ENCODE results near the gene ADH1B. TPM values are rescaled to one million over a fixed set of nuclear protein-coding genes. Genes with fewer than 3 reads are reported as not detected.

Gene ADH1B
- total RNA-seq, 2 experiments from 2014 or later: not detected

DNA sequence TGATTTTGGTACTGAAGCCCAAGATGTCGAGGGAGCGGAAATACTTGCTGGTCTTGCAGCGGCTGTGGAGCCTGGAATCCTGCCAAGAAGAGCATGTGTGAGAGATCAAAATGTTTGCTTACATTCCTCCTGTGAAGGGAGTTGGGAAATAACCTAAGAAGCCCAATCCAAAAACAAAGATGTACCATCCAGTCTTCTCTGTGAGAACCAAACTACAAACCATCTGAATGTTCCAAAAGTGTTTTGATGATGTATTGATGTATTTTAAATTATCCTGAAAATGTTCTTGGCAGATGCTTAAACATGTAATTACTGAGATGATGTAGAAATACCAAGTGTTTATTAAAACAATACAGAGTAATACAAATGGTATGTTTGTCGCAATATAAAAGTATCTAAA lies 20.3 kb downstream of the ADH1B start:
- intact Hi-C loops (cut with micrococcal nuclease): no loop called here
- TF ChIP-seq, protein P1, sequence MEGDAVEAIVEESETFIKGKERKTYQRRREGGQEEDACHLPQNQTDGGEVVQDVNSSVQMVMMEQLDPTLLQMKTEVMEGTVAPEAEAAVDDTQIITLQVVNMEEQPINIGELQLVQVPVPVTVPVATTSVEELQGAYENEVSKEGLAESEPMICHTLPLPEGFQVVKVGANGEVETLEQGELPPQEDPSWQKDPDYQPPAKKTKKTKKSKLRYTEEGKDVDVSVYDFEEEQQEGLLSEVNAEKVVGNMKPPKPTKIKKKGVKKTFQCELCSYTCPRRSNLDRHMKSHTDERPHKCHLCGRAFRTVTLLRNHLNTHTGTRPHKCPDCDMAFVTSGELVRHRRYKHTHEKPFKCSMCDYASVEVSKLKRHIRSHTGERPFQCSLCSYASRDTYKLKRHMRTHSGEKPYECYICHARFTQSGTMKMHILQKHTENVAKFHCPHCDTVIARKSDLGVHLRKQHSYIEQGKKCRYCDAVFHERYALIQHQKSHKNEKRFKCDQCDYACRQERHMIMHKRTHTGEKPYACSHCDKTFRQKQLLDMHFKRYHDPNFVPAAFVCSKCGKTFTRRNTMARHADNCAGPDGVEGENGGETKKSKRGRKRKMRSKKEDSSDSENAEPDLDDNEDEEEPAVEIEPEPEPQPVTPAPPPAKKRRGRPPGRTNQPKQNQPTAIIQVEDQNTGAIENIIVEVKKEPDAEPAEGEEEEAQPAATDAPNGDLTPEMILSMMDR (IDR thresholded peaks at IDR 0.05): no peak
- Mint-ChIP-seq H3K36me3 (ENCODE audit: low read depth) (no peaks in the 10 kb centered on the region), H3K4me3 (no peak overlapping the region), H3K27me3 (no peaks in the 10 kb centered on the region), H3K4me1 (ENCODE audit: low read depth) (no peaks in the 10 kb centered on the region), H3K27ac (no peak overlapping the region), H3K9me3 (peaks cover 10% of the 10 kb centered on the region)
- ATAC-seq (no peak), DNase-seq (no peak)
- ChIA-PET POLR2A (no interaction called here), CTCF (no interaction called here)

DNA sequence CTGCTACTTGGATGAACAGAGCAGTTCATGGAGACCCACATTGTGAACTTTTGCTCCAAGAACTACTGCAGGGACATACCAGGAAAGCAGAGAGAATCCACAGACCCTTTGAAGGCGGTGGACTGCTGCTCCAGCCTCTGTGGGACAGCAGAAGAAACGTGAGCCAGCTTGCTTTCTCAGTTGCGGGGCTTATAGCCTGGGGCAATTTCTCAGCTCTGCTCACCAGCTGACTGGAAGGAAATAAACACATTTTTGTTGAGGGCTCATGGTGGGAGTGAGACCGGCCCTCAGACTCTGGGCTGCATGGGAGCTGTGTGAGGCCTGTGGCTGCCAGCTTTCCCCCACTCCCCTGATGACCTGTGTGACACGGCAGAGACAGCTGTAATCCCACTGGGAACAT lies 27.8 kb downstream of the ADH1B start:
- no peak for ATAC-seq
- CTCF ChIA-PET: no interaction called here
- TF ChIP-seq, protein P1 (IDR thresholded peaks at IDR 0.05): no peak
- intact Hi-C loops (cut with micrococcal nuclease): no loop called here
- DNase-seq: no peak
- Mint-ChIP-seq H3K27me3 (peaks cover 4% of the 10 kb centered on the region), H3K4me1 (ENCODE audit: low read depth) (no peaks in the 10 kb centered on the region), H3K27ac (no peak overlapping the region), H3K4me3 (no peak overlapping the region), H3K36me3 (ENCODE audit: low read depth) (no peaks in the 10 kb centered on the region), H3K9me3 (peaks cover 6% of the 10 kb centered on the region)
- POLR2A ChIA-PET: no interaction called here

DNA sequence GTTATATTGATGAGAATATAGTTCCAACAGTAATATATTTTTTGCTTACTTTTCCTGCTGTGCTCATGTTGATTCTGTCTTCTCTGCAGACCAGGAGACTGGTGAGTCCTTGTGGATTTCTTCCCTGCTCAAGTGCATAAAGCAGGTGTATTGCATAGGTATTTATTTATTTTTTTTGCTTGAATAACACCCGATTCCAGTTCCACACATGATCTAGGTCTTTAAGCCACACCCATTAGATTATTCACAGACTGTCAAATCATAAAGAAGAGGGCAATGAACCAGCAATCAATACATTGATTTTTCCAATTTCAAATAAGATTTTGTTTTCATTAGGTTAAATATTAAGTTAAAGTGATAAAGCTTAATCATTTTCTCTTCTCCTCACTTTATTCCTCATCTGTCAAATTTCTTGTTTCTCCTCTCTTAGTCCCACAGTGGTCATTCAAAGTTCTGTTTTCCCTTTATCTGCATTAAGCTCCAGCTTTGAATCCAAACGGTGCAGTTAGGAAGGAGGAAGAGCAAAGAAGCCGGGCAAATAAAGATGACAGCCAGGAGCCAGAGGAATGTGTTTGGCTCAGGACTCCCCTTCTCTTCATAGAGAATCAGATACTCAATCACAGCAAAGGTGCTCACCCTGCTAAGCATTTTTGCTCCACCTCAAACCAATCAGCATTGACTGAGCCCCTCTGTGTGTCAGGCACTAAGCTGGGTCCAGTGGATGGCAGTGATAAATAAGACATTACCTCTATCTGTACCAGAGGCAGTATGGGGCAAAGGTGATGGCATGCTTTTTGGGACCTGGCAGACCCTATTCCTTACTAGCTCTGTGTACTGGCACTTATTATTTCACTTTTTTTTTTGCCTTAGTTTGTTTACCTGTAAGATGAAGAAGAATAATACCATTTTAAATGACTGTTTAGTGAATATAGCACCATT lies 30.1 kb downstream of the ADH1B start, which contains the start of gene ADH1A:
Gene ADH1A (minus strand): TSS at position 138 of the 939 bp plus-strand sequence. CDS start 71 bp downstream, at position 67.
- TF ChIP-seq, protein P1 (IDR thresholded peaks at IDR 0.05): no peak
- ATAC-seq (no peak), DNase-seq (no peak)
- ChIA-PET POLR2A (no interaction called here), CTCF (no interaction called here)
- intact Hi-C loops (cut with micrococcal nuclease): no loop called here
- Mint-ChIP-seq H3K27ac (no peak within 1 kb of the TSS), H3K4me1 (ENCODE audit: low read depth) (no peaks in the 10 kb centered on the region), H3K9me3 (peaks cover 4% of the 10 kb centered on the region), H3K4me3 (no peak within 1 kb of the TSS), H3K36me3 (ENCODE audit: low read depth) (no peaks in the 10 kb centered on the region), H3K27me3 (peaks cover 4% of the 10 kb centered on the region)

DNA sequence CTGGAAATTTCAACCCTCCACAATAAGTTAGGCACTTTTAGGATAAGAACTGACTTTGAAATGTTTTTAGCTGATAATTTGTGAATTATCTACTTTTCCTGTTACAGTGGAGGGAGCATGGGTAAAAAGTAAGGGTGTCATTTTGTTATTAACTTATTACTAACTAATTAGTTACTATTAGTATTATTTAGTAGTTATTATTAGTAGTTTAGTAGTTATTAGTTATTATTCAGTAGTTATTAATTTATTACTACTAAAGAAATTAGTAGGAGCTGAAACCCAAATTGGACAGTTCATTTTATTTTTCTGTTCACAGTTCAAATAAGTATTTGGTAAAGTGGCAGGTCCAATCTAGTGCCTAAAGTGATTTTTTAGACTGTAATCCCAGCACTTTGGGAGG lies 35.8 kb downstream of the ADH1B start:
- no peak for ATAC-seq

DNA sequence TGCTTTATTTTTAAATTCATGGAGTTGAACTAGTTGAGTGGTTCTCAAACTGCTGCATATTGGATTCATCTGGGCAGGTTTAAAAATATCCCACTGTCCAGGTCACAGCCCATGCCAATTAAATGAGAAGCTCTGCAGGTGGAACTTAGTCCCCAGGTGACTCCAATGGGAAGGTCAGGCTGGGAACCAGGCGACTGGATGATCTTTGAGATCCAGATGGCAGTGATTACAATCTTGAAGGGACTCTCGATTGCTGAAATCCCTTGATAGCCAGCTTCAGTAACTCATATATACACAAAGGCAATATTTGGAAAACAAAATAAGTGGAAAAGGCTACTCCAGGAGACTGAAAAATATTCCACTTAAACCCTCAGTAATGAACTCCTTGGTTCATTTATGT lies 38.5 kb downstream of the ADH1B start:
- Mint-ChIP-seq H3K36me3 (ENCODE audit: low read depth) (no peaks in the 10 kb centered on the region), H3K4me1 (ENCODE audit: low read depth) (no peaks in the 10 kb centered on the region), H3K9me3 (no peaks in the 10 kb centered on the region), H3K27me3 (no peaks in the 10 kb centered on the region), H3K27ac (no peak overlapping the region), H3K4me3 (no peak overlapping the region)
- intact Hi-C loops (cut with micrococcal nuclease): no loop called here
- no peak for DNase-seq
- ChIA-PET POLR2A (no interaction called here), CTCF (no interaction called here)
- TF ChIP-seq, protein P1 (IDR thresholded peaks at IDR 0.05): no peak
- no peak for ATAC-seq

More for the DNA sequence above, 35.8 kb downstream of the ADH1B start:
- no peak overlapping the region for H3K4me3 Mint-ChIP-seq
- no peaks in the 10 kb centered on the region for H3K36me3 Mint-ChIP-seq (ENCODE audit: low read depth)
- H3K4me1 Mint-ChIP-seq (ENCODE audit: low read depth): no peaks in the 10 kb centered on the region
- DNase-seq: no peak
- no peak overlapping the region for H3K27ac Mint-ChIP-seq
- TF ChIP-seq, protein P1 (IDR thresholded peaks at IDR 0.05): no peak
- H3K27me3 Mint-ChIP-seq: no peaks in the 10 kb centered on the region
- H3K9me3 Mint-ChIP-seq: no peaks in the 10 kb centered on the region
- ChIA-PET POLR2A (no interaction called here), CTCF (no interaction called here)
- intact Hi-C loops (cut with micrococcal nuclease): no loop called here
